ENCODE measurements around the gene COL19A1. TPM values are rescaled to one million over a fixed set of nuclear protein-coding genes. Genes with fewer than 3 reads are reported as not detected.
"Not testable (repeated sequence)": the region's sequence is repeated elsewhere in the genome, so short reads cannot be mapped to it uniquely, and the experiment has no call there.

Gene COL19A1
- total RNA-seq, 1 donor from 2014 or later = not detected

- DNase-seq = no peak
These were observed 106.8 kb downstream of the COL19A1 start for GRCh38 chr6:69973138-69973537.

DNA sequence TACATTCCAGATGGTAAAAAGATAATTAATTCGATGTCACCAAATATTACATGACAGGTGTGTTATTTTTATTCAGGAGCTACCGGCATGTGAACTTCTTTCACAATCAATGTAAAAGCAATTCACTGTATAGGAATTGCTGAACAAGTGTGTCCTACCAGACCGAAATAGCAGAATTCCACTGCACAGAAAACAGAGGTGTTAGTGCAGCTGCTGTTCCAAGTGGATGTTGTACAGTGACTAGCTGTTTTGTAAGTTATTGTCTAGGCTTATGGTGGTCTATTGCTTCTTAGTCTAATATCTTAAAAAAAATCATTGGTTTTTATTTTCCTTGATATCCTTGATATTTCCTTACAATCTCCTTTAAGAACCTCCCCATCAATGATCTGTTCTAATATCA lies 107.4 kb downstream of the COL19A1 start:
- DNase-seq = no peak

- DNase-seq = no peak
These were observed 107.8 kb downstream of the COL19A1 start for GRCh38 chr6:69974193-69974592.

GRCh38 chr6:69976591-69977090 lies 110.3 kb downstream of the COL19A1 start:
- no peak for DNase-seq

DNA sequence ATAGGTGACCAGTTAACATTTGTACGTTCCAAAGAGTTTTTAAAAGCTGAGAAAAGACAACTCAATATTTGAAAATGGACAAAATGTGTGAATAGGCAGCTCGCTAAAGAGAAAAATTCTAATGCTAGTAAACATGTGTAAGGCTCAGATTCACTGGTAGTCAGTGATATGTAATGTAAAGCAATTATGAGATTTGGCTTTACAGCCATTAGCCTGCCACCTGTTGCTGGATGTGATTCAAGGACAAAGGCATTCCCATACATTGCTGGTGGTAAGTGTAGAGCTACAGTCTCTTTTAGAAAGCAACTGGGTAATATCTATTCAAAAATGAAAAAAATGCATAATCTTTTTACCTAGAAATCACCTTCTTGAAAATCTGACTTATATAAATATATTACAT lies 114.3 kb downstream of the COL19A1 start:
- DNase-seq = no peak

GRCh38 chr6:69984506-69984905 lies 118.2 kb downstream of the COL19A1 start:
- no peak for DNase-seq

DNA sequence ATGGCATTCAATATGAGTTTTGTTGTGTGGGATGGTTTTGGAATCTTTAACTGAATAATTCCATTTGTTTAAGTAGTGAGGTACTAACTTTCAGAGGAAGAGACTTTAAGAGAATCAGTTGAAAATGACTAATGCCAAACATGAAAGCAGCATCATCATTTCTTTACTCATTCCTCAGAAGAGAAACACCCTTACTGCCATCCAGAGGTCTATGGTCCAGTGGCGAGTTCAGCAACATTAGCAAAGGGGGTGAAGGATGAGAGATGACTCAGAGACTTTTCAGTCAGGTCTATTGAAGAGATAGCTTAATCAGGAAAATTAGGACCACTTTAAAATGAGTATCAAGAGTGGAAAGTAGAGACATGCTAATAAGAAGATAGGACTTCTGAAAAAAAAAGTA lies 118.8 kb downstream of the COL19A1 start:
- DNase-seq = no peak

DNA sequence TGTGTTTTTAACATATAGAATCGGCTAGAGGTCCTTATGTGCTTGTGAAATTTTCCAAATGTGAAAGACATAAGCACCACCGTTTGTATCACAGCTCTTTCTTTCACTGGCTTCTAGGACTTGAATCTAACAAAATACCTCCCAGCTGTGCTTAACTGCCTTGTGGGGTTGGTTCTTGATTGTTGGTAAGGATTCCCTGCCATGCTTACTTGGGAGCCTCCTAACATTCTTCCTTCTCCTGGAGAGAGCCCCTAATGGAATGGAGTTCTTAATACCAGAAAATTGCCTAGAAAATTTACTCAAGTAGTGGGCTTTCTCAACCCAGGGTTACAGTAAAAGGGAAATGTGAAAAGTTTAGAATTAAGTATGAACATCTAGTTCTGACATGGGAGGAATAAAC lies 121.2 kb downstream of the COL19A1 start:
- DNase-seq = no peak

DNA sequence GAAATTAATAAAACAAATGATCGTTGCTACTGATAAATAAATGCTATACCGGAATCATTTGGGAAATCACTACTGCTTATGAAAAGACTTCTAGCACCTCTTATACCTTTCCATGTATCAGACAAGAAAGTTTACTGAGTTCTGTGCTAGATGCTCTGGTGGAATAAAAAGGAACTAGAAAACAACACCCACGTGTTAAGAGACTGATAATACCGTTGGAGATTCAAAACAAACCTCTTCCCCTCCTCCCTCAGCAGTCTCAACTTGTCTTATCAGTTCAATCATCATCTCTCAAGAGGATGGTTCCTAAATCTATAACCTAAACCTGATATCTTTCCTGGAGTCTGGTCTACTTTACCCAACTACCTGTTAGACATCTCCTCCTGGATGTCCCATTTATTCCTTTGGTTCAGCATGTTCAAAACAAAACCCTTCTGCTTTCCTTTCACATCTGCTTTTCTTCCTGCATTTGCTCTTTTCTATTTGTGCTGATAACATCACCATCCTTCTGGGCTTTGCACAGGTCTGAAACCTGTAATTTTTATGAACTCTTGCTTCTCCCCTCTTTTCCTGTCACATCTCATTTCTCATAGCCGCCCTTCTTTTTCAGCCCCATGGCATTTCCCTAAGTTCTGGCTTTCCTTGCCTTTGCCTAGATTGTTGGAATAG lies 122.2 kb downstream of the COL19A1 start:
- DNase-seq = no peak

DNA sequence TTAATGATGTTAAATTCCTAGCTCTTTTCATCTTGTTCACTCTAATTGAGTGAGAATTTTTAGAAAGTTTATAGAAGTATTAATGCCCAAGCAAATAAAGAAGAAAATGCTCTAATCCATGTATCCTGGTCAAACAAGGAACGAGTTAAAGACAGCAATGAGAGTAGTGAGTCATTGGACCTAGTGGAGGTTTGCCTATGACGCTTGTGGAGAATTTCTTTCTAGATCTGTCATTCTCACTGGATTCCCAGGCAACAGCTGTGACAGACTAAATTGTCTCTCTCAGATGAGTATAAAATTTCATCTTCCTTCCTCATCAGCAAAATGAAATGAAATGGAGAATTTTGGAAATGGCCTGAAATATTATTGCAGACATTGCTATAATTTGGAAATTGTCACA lies 127.9 kb downstream of the COL19A1 start:
- no peak for DNase-seq

- DNase-seq = no peak
These were observed 141.8 kb downstream of the COL19A1 start for GRCh38 chr6:70008189-70008588.

DNA sequence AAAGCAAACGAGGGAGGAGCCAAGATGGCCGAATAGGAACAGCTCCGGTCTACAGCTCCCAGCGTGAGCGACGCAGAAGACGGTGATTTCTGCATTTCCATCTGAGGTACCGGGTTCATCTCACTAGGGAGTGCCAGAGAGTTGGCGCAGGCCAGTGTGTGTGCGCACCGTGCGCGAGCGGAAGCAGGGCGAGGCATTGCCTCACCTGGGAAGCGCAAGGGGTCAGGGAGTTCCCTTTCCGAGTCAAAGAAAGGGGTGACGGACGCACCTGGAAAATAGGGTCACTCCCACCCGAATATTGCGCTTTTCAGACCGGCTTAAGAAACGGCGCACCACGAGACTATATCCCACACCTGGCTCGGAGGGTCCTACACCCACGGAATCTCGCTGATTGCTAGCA lies 144.0 kb downstream of the COL19A1 start:
- not testable (repeated sequence) for DNase-seq

GRCh38 chr6:70023201-70023600 lies 156.8 kb downstream of the COL19A1 start:
- not testable (repeated sequence) for DNase-seq

DNA sequence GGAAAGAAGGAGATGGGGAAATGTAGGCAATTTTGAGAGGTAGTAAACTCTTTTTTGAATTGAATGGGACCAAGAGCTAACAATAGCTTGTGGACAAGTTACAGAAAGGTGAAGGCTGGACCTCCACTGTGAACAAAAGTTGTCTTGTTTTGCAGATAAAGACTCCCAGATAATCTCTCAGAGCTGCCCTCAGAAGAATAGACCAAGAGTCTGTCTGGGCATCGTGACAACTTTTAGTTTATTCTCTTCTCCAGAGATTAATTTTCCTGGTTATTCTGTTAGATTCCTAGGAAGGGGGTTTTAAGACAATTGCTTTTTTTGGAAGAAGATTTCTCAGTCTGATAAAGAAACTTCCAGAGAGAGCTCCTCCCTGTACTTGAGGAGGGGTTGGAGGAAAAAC lies 161.9 kb downstream of the COL19A1 start:
- no peak for DNase-seq

DNA sequence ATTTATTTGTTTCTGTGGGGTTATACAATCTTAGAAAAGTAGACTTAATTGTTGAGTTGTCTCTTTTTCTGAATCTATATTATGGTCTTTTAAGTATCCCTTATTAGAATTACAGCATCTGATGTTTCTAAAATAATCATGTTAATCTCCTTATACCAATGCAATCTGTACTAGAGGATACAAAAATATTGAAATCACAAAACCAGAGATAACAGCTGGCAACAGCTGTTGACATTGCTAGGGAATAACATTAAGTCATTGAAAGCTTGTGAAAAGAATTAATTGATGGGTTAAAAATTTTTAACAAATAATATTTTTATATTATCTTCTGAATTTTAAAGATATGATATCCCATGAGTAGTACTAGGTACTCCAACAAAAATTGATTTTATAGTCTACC lies 162.6 kb downstream of the COL19A1 start:
- no peak for DNase-seq

DNA sequence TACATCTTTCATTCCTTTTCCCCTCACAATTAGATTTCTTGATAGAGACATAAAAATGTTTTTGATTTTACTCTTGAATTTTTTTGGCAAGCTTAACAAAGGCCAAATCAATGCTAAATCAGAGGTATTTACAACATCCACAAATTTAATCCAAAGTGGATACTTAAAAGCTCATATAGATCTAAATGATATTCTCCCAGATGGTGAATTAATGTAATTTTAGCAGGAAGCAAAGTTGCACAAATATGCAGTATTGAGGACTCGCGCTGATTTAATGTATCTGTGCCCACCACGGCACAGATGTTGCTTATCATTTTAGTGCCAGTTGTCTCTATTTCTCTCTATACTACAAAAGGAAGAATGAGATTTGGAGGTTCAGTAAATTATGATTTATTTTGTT lies 167.4 kb downstream of the COL19A1 start:
- no peak for DNase-seq

GRCh38 chr6:70037445-70037844 lies 171.1 kb downstream of the COL19A1 start:
- no peak for DNase-seq

- DNase-seq = no peak
These were observed 174.4 kb downstream of the COL19A1 start for GRCh38 chr6:70040766-70041165.

GRCh38 chr6:70041411-70041810 lies 175.1 kb downstream of the COL19A1 start:
- DNase-seq = no peak

DNA sequence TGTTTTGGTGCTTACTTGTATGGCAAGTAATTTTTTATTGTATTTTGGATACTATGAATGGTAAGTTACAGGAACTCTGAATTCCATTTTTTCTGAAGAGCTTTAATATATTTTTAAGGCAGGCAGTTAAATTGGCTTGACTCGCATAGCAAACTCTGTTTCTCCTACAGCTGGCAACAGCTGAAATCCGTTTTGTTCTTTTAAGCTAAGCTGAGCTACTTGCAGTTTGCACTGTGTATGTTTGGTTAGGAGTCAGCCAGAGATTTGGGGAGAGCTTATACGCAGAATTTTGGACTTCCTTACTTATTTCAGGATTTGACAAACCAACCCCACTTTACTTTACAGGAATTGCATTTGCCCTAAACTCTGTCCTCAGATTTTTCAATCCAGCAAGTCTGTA lies 179.1 kb downstream of the COL19A1 start:
- no peak for DNase-seq

DNA sequence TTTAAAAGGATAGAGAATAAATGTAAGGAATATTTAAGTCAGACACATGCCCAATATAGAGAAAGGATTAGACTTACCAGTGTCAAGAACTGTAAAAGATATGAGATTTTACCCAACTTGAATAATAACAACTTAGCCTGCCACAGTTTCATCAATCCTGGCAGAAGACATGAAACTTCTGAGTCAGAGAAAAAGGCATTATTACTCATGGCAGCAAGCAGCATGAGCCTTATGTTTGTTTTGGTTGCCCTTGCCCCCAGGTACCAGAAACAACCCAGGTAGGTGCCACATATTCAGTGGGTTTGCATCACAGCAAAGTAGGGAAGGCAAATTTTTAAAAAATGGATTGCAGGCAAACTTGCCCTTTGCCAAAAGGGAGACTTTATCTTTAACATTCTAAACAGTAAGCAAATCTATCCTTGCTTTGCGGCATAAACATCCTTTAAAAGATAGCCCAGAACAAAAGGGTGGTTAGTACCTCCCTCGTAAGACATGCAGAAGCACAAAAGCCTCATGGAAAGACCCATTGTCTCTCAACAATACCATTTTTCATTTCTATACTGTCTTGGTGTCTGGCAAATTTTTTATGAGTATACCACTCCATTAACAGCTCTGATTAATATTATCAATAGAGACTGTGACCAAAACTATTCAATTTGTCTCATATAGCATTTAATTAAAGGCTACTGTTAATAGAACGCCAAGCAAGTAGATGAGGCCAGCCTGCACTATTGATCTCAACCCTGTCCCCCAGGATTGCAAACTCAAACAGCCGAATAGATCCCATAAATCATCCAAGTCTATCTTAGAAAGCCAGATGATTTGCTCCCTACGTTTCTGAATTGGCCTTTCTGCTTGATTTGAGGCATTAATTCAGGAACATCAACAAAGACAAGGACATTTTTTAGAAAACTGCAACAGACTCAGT lies 185.1 kb downstream of the COL19A1 start:
- DNase-seq = no peak

- no peak for DNase-seq
These were observed 192.8 kb downstream of the COL19A1 start for GRCh38 chr6:70059039-70059719.

- DNase-seq = no peak
These were observed 194.3 kb downstream of the COL19A1 start for GRCh38 chr6:70060680-70061079.

All from dermis blood vessel endothelial cell (primary cell).